ENCODE data around the gene RPS3. TPM values are rescaled to one million over a fixed set of nuclear protein-coding genes. Genes with fewer than 3 reads are reported as not detected.

Gene RPS3
- total RNA-seq, 1 experiment from 2014 or later, result 3,765 TPM

DNA sequence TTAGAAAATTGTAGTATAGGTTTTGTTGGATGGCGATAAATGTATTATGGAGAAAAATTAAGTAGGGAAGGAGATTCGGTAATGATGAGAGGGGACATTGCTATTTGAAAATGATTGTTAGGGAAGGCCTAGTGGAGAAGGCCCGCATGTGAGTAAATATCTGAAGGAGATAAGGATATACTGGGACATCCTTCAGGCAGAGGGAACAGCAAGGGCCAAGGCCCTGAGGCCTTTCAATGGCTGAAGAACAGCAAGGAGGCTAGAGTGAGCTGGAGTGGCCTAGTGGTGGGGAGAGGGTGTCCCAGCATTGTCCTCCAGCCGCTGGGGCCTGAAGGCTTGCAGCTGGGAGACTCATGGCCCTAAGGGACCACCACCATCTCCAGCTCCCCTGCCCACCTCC lies 24.7 kb upstream of the RPS3 start:
- Mint-ChIP-seq H3K27ac (no peak overlapping the region), H3K36me3 (ENCODE audit: insufficient read depth in 1 of 3, low read depth in 3 of 3) (no peaks in the 10 kb centered on the region), H3K27me3 (ENCODE audit: low read depth) (0 out of 2 replicates have a peak, but pooled peaks cover 2% of the 10 kb centered on the region), H3K9me3 (no peaks in the 10 kb centered on the region), H3K4me1 (peaks cover 0 to 5% of the 10 kb centered on the region in 2 experiments; a peak in 1 of 4 replicates), H3K4me3 (no peak overlapping the region)
- H4K5ac ChIP-seq (ENCODE audit: insufficient read length, low read depth, low read length), result no peak overlapping the region
- H3K79me2 ChIP-seq (ENCODE audit: insufficient read depth, low read length), result no peaks in the 10 kb centered on the region
- no peak overlapping the region for H2BK5ac ChIP-seq (ENCODE audit: insufficient read length, low read length)
- TF ChIP-seq, protein P1, sequence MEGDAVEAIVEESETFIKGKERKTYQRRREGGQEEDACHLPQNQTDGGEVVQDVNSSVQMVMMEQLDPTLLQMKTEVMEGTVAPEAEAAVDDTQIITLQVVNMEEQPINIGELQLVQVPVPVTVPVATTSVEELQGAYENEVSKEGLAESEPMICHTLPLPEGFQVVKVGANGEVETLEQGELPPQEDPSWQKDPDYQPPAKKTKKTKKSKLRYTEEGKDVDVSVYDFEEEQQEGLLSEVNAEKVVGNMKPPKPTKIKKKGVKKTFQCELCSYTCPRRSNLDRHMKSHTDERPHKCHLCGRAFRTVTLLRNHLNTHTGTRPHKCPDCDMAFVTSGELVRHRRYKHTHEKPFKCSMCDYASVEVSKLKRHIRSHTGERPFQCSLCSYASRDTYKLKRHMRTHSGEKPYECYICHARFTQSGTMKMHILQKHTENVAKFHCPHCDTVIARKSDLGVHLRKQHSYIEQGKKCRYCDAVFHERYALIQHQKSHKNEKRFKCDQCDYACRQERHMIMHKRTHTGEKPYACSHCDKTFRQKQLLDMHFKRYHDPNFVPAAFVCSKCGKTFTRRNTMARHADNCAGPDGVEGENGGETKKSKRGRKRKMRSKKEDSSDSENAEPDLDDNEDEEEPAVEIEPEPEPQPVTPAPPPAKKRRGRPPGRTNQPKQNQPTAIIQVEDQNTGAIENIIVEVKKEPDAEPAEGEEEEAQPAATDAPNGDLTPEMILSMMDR (conservative IDR thresholded peaks at IDR 0.05), result no peak
- H3K18ac ChIP-seq (ENCODE audit: insufficient read length, low read depth, low read length), result no peak overlapping the region
- no peak overlapping the region for H2AK5ac ChIP-seq (ENCODE audit: insufficient read length, low read length)
- no peak overlapping the region for H3K27ac ChIP-seq (ENCODE audit: insufficient read length, low read depth, low read length)
- H3K56ac ChIP-seq (ENCODE audit: insufficient read length, low read depth, low read length), result no peak overlapping the region
- H2BK120ac ChIP-seq (ENCODE audit: low read depth, low read length, poor library complexity, severe bottlenecking), result no peak overlapping the region
- WGBS (ENCODE audit: extremely low coverage, insufficient read length, low lambda C conversion rate), result 100% methylated on average over 2 of the region's 4 CpGs
- H3K23me2 ChIP-seq (ENCODE audit: insufficient read length, low read depth, low read length, poor library complexity, severe bottlenecking), result no peaks in the 10 kb centered on the region
- no peak overlapping the region for H4K8ac ChIP-seq (replicated peaks; ENCODE audit: insufficient read length, low read depth, low read length)
- H3T11ph ChIP-seq (ENCODE audit: low read length), result no peak overlapping the region
- H2BK20ac ChIP-seq (ENCODE audit: low read depth, low read length, poor library complexity, severe bottlenecking), result no peak overlapping the region
- no peaks in the 10 kb centered on the region; the same call in 1 of the 2 replicates for H3K4me1 ChIP-seq (ENCODE audit: insufficient read depth, low read length)
- no peak overlapping the region for H2AFZ ChIP-seq (ENCODE audit: low read length)
- no peaks in the 10 kb centered on the region for H3K27me3 ChIP-seq (ENCODE audit: insufficient read depth, low read length)
- no peak overlapping the region for H3K4me2 ChIP-seq (ENCODE audit: insufficient read depth, insufficient read length, low read length)
- no peaks in the 10 kb centered on the region for H3K9me3 ChIP-seq (ENCODE audit: control insufficient read depth, low read depth, low read length)
- H3K14ac ChIP-seq (ENCODE audit: insufficient read depth, low read length), result no peak overlapping the region
- H3K4ac ChIP-seq (ENCODE audit: low read depth, low read length), result no peak overlapping the region
- no peak overlapping the region for H3K9ac ChIP-seq (ENCODE audit: extremely low read depth, insufficient read length, low read length)
- H3K23ac ChIP-seq (ENCODE audit: insufficient read length, low read depth, low read length), result no peak overlapping the region
- no peak for DNase-seq
- no peak overlapping the region for H2BK15ac ChIP-seq (ENCODE audit: low read depth, low read length)
- no peaks in the 10 kb centered on the region for H3K79me1 ChIP-seq (ENCODE audit: insufficient read depth, low read depth, low read length, poor library complexity, severe bottlenecking)
- H4K91ac ChIP-seq (ENCODE audit: insufficient read length, low read depth, low read length), result no peak overlapping the region
- H2BK12ac ChIP-seq (ENCODE audit: insufficient read length, low read depth, low read length), result no peak overlapping the region
- H4K20me1 ChIP-seq (ENCODE audit: control insufficient read depth, insufficient read depth, insufficient read length), result no peaks in the 10 kb centered on the region
